Measurements from ENCODE around the gene SPATA2L.

The SPATA2L gene, protein sequence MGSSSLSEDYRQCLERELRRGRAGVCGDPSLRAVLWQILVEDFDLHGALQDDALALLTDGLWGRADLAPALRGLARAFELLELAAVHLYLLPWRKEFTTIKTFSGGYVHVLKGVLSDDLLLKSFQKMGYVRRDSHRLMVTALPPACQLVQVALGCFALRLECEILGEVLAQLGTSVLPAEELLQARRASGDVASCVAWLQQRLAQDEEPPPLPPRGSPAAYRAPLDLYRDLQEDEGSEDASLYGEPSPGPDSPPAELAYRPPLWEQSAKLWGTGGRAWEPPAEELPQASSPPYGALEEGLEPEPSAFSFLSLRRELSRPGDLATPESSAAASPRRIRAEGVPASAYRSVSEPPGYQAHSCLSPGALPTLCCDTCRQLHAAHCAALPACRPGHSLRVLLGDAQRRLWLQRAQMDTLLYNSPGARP

DNA sequence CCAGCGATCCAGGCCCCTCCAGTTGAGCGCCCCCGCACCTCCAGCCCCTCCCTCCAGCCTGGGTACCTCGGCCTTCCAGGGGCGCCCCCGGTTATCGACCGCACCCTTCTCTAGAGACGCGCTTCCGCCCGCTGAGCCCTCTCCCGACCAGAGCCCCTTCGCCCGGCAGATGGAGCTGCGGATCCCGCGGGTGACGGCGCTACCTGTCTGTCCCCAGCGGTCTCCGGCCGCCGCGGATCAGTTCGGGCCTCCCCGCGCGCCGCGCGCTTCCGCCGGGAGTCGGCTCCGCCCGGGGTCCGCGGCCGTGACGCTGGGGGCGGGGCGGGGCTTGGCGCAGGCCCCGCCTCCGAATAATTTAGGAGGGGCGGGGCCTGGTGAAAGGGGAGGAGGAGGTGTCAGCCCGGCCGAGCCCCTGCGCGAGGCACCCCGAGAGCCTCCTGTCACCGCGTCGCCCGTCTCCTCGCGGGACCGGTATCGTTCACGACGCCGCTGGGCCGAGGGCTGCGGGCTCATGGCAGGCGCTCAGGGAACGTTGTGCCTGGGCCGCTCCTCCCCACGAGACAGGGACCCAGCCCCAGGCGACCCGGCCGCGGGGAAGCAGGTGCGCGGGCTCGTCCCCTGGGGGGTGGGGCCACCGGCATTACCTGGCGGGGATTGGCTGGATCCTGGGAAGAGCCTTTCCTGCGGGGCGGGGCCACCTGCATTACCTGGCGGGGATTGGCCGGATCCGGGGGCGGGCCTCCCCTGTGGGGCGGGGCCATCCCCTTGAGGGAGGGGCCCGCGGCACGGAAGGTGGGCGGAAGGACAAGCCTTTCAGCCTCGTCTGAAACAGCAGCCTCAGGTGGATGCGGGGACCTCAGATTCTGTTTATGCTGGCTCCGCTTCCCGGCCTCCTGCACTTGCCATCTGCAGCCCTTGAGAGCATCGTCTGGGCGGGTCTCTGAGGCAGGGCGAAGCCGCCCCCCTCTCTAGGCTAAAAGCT lies at the start of gene SPATA2L:
SPATA2L (minus strand) TSS at position 281 of the 982 bp plus-strand sequence. CDS start 473 bp downstream, outside the sequence.
- peak; percentile 96 for DNase-seq (ENCODE audit: low spot score)

DNA sequence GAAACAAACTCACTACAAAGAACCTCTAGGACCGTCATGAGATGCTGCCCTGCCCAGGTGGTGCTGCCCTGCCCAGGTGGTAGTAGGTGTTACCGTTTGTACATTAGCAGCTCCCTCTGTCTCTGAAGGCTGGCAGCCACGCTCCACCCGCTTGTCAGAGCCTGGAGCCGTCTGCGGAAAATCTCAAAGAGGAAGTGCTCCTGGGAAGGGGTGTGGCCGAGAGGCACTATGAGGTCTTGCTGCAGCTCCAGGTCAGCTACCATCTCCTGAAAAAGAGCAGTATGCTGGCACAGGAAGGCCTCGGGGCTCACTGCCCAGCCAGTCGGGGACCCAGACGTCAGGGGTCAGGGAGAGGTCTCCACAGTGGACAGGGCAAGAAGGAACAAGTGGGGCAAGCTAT lies 48.1 kb upstream of the SPATA2L start:
- DNase-seq (ENCODE audit: low spot score) = no peak

DNA sequence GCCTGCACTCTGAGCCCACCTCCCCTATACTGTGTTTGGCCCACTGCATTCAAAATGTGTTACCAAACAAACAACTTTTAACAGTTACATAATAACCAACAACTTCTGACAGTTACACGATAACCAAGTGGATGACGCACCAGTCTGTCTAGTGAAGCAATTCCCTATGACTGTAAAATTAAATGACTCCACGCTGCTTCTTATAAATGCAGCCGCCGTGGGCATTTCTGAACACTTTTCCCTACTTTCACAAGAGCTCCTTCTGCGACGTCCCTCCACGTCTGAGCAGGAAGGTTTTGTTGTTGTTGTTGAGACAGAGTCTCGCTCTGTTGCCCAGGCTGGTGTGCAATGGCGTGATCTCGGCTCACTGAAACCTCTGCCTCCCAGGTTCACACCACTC lies 47.4 kb upstream of the SPATA2L start:
- DNase-seq (ENCODE audit: low spot score) = no peak

DNA sequence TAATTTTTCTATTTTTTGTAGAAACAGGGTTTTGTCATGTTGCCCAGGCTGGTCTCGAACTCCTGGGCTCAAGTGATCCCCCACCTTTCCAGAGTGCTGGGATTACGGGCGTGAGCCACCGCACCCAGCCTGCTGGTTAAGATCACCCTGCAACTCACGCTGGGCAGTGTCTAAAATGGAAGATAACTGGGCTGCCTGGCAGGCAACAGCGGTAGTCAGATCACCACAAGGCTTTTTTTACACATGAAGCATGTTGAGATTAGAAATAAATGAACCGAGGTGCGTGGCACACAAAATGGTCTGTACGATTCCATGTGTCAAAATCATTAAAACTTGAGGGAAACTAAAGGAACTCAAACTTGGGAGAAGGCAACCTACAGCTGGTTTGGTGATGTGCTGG lies 46.6 kb upstream of the SPATA2L start:
- no peak for DNase-seq (ENCODE audit: low spot score)

DNA sequence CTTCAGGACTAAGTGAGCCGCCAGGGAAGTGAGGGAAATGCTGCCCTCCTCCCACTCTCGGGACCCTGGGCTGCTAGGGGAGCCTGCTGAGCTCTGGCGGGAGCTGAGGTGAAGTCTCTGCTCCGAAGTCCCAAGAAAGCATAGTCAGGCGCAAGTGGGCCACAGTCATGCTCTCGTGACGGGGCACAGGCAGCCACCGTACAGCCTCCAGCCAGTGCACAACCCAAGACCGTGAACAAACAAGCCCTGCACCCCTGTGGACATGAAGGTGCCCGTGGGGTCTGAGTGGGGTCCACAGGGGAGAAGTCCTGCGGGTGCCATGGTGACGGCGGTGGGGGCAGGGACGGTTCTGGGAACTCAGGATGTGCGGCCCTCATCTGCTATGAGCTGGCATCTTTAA lies 44.5 kb upstream of the SPATA2L start:
- DNase-seq (ENCODE audit: low spot score) = no peak

DNA sequence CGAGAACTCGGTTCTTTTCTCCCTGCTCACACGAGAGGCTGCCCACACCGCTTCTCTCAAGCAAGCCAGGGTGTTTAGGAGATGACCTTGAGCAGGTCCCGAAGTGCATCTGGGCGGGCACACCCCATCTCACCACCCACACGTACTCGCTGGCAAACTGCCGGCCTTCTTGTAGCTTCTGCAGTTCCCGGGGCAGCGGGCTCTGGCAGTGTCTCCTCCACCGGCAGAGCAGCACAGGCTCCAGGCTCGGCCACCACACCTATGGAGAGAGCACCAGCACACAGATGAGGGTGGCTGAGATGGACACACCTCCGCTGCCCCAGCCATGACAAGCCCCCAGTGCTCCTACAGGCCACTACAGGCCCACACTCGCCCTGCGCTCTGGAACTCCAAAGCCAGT lies 43.3 kb upstream of the SPATA2L start:
- DNase-seq (ENCODE audit: low spot score) = no peak

DNA sequence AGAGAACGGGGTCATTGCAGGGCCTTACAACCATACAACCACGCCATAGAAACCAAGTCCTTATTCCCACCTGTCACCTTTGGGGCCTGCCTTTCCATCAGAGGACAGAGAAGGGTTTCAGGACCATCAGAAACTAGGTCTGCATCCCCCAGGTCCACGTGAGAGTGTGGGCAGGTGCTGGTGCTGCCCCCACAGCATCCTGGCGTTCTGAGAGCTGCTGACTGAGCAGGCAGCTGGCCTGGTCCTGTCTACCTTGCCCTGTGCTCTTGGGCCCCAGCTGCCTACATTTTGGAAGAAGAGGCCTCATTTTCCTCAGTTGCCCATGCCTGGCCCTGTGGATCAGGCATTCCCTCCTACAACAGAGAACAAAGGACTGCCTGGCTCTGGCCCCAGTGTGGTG lies 41.4 kb upstream of the SPATA2L start:
- DNase-seq (ENCODE audit: low spot score) = no peak

DNA sequence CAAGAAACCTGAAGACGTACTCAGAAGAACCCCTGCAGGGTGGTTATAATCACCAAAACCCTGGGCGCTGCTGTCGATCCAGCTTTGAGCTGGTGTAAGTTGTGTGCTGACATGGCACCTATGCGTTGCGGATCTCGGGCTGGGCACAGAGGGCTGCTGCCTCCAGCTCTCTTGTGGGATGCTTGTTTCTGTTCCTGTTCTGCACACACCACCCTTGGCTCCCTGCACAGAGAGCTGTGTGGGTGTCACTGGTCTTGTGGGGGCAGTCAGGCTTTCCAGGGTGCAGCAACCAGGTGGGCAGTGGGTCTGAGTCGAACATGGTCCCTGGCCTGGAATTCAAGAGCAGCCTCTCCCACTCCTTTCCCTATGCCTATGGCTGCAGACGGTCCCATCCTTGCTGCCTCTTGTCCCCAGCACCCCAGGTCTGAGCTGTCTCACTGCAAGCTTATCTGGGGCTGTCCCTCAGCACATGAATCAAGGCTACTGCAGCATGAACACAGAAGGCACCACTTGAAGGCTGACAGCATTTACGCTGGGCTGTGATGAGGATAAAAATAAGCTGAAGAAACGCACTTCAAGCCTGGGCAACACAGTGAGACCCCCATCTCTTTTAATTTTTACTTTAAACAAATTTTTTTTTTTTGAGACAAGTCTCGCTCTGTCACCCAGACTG lies 40.0 kb upstream of the SPATA2L start:
- DNase-seq (ENCODE audit: low spot score) = no peak

DNA sequence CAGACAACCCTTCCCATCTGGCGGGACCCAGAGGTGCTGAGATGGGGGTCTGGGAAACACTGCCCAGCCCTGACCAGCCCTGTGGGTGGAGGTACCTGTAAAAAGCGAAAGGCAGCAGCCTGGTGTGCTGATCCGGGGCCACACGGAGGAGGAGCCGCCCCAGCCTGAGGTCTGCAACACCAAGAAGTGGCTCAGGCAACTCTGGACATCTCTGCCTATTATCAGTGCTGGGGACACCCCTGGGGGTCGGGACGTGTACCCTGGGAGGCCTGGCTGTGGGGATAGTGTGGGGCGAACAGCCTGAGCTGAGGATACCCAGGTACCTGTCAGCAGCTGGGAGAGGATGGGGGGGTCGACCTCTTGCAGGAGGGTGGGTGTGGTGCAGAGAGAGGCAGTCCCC lies 37.9 kb upstream of the SPATA2L start:
- no peak for DNase-seq (ENCODE audit: low spot score)

DNA sequence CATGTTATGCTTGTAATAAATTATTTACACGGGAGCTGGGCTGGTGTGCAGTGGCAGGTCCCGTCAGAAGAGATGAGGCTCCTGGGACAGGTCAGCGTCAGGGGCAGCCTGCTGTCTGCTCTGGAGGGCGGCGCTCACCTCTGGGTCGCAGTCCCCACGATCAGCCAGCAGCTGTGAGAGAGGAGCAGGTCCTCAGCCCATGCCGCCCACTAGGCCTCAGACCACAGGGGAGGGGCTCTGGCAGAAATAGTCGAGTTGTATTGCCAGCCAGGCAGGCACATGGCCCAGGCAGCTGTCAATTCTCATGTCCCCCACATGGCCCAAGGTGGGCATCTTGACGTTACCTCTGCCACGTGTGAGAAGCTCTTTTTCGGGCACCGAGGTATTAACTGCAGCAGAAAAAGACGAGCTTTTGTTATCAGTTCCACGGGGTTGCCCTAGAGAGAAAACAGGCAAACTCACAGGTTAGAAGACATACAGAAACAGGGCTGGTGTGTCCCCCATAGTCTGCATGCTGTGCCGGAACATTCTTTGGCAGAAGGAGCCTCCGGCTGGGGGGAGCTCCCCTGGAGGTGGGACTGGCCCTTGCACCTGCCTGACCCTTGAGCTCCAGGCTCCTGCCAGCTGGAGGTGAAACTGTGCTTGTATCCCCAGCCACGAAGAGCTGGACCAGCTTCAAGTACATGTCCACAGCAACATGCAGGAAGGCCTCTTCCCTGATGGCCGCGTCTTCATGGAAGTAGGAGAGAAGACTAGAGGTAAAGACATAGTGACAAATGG lies 37.2 kb upstream of the SPATA2L start:
- DNase-seq (ENCODE audit: low spot score) = no peak

DNA sequence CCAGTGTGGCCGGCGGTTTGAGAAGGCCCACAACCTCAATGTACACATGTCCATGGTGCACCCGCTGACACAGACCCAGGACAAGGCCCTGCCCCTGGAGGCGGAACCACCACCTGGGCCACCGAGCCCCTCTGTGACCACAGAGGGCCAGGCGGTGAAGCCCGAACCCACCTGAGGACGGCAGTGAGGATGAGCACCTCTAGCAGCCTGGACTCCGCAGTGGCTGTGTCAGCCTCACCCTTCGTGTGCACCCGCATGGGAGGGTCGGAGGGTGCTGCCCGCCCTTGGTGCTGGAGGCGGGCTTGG lies 36.5 kb upstream of the SPATA2L start:
- no peak for DNase-seq (ENCODE audit: low spot score)

DNA sequence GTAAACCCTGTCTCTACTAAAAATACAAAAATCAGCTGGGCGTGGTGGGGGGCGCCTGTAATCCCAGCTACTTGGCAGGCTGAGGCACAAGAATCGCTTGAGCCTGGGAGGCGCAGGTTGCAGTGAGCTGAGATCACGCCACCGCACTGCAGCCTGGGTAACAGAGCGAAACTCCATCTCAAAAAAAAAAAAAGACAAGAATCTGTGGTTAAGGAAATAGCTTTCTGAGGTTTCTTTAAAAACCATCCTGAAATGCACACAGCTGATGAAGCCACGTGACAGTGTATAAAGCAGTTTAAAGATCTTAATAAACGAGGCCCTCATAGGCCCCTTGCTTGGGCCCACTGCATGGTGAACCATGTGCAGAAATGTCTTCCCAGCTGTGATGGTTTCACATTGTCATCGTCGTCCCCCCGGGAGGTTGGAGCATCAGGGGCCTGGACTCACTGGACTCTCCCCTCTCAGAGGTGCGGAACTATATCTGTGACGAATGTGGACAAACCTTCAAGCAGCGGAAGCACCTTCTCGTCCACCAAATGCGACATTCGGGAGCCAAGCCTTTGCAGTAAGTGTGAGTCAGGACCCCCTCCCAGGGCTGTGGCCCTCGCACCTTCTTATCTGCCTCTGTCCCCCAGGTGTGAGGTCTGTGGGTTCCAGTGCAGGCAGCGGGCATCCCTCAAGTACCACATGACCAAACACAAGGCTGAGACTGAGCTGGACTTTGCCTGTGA lies 36.0 kb upstream of the SPATA2L start:
- no peak for DNase-seq (ENCODE audit: low spot score)

DNA sequence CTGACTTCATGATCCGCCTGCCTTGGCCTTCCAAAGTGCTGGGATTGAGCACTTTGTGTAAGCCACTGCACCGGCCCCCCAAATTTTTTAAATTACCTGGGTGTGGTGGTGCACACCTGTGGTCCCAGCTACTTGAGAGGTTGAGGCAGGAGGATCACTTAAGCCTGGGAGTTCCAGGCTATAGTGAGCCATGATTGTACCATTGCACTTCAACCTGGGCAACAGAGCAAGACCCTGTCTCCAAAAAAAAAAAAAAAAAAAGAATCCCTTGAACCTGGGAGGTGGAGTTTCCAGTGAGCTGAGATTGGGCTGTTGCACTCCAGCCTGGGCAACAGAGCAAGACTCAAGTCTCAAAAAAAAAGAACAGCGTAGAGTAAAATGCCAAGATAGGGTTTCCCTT lies 35.0 kb upstream of the SPATA2L start:
- DNase-seq (ENCODE audit: low spot score) = no peak

DNA sequence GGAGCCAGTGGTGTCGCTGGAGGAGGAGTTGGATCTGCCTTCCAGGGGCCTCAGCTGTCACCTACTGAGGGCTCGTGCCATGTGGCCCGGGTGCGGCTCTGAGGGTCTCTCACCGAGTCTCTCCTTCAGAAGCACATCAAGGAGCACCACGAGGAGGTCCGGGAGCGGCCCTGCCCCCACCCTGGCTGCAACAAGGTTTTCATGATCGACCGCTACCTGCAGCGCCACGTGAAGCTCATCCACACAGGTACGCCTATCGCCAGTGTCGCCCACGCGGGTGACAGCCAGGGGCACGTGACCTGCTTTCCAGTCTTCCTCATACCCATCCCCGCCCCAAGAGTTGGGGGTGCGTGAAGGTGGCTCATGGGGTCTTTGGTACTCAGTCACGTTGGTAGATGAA lies 32.3 kb upstream of the SPATA2L start:
- DNase-seq (ENCODE audit: low spot score) = no peak

DNA sequence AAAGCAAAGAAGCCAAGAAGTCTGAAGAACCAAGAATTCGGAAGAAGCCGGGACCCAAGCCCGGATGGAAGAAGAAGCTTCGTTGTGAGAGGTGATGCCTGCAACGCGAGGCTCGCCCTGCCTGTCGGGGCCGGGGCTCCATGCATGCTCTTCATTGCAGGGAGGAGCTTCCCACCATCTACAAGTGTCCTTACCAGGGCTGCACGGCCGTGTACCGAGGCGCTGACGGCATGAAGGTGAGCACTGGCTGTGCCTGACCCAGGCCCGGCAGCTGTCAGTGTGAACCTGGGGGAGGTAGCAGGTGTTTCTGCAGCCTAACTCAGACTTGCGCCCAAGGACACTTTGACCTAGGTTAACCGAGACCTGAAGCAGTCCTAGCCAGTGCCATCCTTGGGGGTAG lies 31.8 kb upstream of the SPATA2L start:
- DNase-seq (ENCODE audit: low spot score) = no peak

DNA sequence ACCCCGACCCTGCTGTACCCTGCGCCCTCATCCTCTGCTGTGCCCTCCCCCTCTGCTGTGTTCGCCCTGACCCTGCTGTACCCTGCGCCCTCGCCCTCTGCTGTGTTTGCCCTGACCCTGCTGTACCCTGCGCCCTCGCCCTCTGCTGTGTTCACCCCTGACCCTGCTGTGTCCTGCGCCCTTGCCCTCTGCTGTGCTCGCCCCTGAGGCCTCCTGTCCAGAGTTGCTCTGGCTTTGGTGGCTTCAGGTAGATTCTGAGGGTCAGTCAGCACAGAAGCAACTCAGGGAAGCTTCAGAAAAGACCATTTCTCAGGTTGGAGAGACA lies 31.4 kb upstream of the SPATA2L start:
- DNase-seq (ENCODE audit: low spot score) = no peak

DNA sequence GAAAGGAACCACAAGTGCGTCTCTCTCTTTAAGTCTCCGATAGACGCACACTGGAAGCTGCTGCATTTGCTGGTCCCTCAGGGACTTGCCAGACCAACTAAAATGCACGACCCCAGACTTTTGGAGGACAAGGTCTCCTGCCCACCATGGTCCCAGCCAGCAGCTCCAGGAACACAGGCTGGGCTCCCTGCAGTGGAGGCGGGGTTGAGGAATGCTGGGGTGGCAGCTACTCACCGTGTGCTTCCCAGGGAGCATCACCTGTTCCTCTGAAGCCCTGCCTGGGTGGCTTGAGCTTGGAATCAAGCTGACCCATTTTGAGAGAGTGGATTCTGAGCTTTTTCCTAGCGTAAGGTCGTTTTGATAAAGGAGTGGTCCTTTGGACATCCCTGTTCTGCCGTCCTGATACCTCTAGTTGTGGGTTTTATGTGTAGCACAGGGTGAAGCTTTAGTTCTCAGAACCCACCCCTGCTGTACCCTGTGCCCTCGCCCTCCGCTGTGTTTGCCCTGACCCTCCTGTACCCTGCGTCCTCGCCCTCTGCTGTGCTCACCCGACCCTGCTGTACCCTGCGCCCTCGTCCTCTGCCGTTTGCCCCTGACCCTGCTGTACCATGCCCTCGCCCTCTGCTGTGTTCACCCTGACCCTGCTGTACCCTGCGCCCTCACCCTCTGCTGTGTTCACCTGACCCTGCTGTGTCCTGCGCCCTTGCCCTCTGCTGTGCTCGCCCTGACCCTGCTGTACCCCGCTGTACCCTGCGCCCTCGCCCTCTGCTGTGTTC lies 30.8 kb upstream of the SPATA2L start:
- no peak for DNase-seq (ENCODE audit: low spot score)

DNA sequence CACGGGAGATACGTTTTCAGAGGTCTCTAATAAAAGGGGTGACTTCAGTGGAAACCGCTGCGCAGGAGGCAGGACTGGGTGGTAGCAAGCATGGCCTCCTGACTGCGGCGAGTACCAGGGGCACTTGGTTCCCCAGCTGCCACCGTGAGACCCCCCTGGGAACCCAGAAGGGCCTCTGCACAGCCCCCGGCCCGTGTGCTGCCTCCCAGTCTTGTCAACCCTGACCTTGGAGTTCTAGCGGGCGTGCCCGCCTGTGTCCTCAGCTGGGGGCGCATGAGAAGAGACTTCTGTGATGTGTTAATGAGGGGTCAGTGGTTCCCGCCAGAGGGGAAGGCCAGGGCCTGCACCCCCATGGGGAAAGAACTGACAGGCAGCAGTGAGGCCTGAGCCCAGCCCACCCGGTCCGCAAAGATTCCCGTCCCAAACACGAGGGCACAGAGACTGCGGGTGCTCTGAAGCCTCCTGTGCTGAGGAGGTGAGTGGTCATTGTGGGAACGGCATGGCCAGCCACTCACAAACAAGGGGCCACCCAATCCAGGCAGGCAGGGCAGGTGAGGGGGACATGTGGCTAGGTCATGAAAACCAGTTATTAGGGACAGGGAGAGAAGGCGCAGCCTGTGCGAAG lies 29.2 kb upstream of the SPATA2L start:
- no peak for DNase-seq (ENCODE audit: low spot score)

DNA sequence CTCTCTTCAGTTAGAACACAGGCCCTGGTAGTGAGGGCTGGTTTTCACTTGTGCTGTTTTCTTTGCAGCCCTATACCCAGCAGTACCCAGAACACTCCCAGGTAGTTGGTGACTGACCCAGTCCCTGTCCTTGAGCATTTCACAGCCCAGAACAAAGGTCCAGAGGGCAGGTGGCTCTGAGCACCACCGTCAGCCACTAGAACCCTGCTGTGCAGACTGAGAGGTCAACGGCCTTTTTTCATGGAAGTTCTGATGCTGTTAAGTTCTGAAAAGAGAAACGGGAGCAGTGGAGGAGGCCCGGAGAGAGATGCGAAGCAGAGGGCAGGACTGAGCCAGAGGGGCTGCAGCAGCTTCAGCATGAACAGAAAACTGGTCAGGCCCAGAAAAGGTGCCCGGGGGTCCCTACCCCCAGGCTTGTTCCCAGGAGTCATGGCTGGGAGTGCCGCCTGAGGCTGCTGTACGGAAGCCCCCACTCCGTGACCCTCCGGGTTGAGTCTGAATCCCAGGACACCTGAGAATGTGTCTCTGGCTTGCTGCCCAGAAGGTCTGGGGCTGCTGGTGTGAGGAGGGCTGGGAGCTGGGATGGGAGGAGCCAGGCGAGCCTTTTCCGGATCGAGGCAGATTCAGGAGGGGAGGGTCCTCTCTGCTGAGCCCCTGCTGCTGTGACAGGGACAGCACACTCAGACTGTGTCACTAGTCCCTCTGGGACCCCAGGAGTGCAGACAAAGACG lies 28.5 kb upstream of the SPATA2L start:
- DNase-seq (ENCODE audit: low spot score) = no peak
